ENCODE data around the gene STAP2. TPM values are rescaled to one million over a fixed set of nuclear protein-coding genes. Genes with fewer than 3 reads are reported as not detected.

Gene STAP2
- total RNA-seq, 2 donors from 2014 or later: 47.9 to 107 TPM

DNA sequence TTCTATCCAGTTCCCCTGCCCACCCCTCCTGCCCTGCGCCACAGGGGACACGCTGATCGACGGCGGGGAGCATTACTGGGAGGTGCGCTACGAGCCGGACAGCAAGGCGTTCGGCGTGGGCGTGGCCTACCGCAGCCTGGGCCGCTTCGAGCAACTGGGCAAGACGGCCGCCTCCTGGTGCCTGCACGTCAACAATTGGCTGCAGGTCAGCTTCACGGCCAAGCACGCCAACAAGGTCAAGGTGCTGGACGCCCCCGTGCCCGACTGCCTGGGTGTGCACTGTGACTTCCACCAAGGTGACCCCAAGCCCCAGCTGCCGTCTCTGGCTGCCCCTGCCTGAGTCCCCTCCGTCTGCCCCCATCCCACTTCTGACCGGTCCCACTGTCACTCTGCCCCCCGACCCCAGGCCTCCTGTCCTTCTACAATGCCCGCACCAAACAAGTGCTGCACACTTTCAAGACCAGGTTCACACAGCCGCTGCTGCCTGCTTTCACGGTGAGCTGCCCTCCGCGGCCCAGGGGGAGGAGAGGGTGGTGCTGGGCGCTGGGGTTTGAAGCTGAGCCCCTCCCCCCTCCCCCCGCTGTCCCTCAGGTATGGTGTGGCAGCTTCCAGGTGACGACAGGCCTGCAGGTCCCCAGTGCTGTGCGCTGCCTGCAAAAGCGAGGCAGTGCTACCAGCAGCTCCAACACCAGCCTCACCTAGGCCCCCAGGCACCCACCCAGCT lies 15.5 kb downstream of the STAP2 start:
- no peak for DNase-seq (ENCODE audit: low spot score)
- TF ChIP-seq POLR2A (IDR thresholded peaks at IDR 0.05): no peak
- TF ChIP-seq, protein P1, sequence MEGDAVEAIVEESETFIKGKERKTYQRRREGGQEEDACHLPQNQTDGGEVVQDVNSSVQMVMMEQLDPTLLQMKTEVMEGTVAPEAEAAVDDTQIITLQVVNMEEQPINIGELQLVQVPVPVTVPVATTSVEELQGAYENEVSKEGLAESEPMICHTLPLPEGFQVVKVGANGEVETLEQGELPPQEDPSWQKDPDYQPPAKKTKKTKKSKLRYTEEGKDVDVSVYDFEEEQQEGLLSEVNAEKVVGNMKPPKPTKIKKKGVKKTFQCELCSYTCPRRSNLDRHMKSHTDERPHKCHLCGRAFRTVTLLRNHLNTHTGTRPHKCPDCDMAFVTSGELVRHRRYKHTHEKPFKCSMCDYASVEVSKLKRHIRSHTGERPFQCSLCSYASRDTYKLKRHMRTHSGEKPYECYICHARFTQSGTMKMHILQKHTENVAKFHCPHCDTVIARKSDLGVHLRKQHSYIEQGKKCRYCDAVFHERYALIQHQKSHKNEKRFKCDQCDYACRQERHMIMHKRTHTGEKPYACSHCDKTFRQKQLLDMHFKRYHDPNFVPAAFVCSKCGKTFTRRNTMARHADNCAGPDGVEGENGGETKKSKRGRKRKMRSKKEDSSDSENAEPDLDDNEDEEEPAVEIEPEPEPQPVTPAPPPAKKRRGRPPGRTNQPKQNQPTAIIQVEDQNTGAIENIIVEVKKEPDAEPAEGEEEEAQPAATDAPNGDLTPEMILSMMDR (IDR thresholded peaks at IDR 0.05): no peak
- intact Hi-C loops (cut with DNase I): no loop called here

DNA sequence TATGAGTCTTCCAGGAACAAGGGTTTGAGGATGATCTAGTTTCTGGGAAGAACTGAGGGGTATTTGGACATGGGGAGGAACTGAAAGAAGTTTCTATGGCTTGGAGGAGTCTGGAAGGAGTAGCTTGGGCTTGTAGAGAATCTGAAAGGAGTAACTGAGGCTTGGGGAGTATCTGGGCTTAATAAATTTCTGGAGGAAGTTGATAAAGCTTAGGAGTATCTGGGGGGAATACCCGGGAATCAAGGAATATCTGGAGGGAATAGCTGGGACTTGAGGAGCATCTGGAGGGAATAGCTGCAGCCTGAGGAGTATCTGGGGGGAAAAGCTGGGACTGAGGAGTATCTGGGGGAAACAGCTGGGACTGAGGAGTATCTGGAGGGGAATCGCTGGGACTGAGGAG lies 18.2 kb downstream of the STAP2 start:
- Histone ChIP-seq H3K9me3 (no peaks in the 10 kb centered on the region), H3K4me3 (no peak overlapping the region), H3K27ac (no peak overlapping the region), H3K4me1 (replicated peaks) (no peaks in the 10 kb centered on the region), H3K36me3 (no peaks in the 10 kb centered on the region), H3K27me3 (replicated peaks; ENCODE audit: insufficient read depth) (no peaks in the 10 kb centered on the region)
- intact Hi-C loops (cut with DNase I): no loop called here
- DNase-seq (ENCODE audit: low spot score): no peak
- TF ChIP-seq, protein P1 (IDR thresholded peaks at IDR 0.05): no peak
- TF ChIP-seq POLR2A (IDR thresholded peaks at IDR 0.05): no peak
- WGBS: 96% methylated on average over 2 of the region's 2 CpGs

More for the DNA sequence above, 15.5 kb downstream of the STAP2 start:
- Histone ChIP-seq H3K27ac (no peak overlapping the region), H3K4me3 (no peak overlapping the region), H3K9me3 (no peaks in the 10 kb centered on the region), H3K4me1 (replicated peaks) (no peaks in the 10 kb centered on the region), H3K36me3 (no peaks in the 10 kb centered on the region), H3K27me3 (replicated peaks; ENCODE audit: insufficient read depth) (no peaks in the 10 kb centered on the region)
- WGBS: 71% methylated on average over 37 of the region's 37 CpGs

DNA sequence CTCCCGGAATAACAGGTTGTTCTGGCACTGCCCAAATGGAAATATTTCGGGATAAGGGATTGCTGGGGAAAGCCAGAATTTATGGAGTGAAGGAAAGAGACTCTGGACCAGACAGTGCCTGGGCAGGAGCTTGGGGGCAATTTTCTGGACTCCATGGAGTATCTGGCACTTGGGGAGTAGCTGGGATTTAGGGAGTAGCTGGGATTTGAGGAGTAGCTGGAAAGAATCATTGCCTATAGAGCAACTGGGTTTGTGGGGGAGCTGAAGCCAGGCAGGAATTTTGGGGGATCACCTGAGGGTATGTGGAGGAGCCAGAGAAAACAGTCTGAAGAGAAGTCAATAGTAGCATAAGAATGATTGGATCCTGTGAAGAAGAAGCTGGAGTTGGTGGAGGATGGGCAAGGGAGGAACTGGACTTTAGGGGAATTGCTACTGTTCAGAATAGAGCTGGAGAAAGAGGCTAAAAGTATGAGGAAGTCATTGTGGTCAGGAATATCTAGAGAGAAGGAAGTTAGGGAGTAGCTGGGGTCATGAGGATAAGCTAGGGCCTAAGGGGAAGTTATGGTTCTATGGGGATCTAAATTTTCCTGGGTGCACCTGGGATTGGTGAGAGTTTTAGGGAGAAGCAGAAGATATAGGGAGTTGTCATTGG lies 19.4 kb downstream of the STAP2 start:
- Histone ChIP-seq H3K27ac (no peak overlapping the region), H3K9me3 (no peaks in the 10 kb centered on the region), H3K4me1 (replicated peaks) (no peaks in the 10 kb centered on the region), H3K4me3 (no peak overlapping the region), H3K27me3 (replicated peaks; ENCODE audit: insufficient read depth) (no peaks in the 10 kb centered on the region), H3K36me3 (no peaks in the 10 kb centered on the region)
- 98% methylated on average over 2 of the region's 2 CpGs for WGBS
- TF ChIP-seq POLR2AphosphoS5 (IDR thresholded peaks at IDR 0.05) (no peak), POLR2A (IDR thresholded peaks at IDR 0.05) (no peak)
- TF ChIP-seq, protein P1 (IDR thresholded peaks at IDR 0.05): no peak
- DNase-seq (ENCODE audit: low spot score): no peak
- intact Hi-C loops (cut with DNase I): no loop called here

DNA sequence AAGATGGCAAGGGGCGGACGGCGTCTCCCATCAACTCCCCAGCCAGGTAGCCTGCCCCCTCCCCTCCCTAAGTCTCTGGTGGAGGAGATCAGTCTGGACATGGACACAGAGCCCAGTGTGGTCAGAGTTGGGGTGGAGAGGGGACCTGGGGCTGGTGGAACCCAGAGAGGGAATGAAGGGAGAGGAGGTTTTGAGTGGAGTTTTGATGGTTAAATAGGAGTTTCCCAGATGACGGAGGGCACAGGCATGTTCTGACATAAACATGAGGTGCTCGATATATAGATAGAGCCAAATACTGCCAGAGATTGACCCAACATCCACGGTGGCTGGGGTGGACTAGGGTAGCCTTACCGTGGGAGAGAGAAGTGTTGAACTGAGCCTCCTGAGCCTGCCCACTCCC lies 20.2 kb downstream of the STAP2 start:
- no peaks in the 10 kb centered on the region for H3K27me3 ChIP-seq (replicated peaks; ENCODE audit: insufficient read depth)
- DNase-seq (ENCODE audit: low spot score): no peak

More for the DNA sequence above, 20.2 kb downstream of the STAP2 start:
- WGBS: 92% methylated on average over 7 of the region's 7 CpGs
- Histone ChIP-seq H3K4me3 (no peak overlapping the region), H3K36me3 (no peaks in the 10 kb centered on the region), H3K27ac (no peak overlapping the region), H3K4me1 (replicated peaks) (no peaks in the 10 kb centered on the region), H3K9me3 (no peaks in the 10 kb centered on the region)
- intact Hi-C loops (cut with DNase I): no loop called here
- TF ChIP-seq POLR2AphosphoS5 (IDR thresholded peaks at IDR 0.05) (no peak), POLR2A (IDR thresholded peaks at IDR 0.05) (no peak)
- TF ChIP-seq, protein P1 (IDR thresholded peaks at IDR 0.05): no peak

All from prostate gland (tissue), 2 donors.